ENCODE results near the gene RASGEF1B. TPM values are rescaled to one million over a fixed set of nuclear protein-coding genes. Genes with fewer than 3 reads are reported as not detected.

Gene RASGEF1B
- total and polyA plus RNA-seq, 2 of the 13 experiments (the other 11 are each of a cell fraction or from before 2014, with no cell fraction given), result 0.04 TPM

DNA sequence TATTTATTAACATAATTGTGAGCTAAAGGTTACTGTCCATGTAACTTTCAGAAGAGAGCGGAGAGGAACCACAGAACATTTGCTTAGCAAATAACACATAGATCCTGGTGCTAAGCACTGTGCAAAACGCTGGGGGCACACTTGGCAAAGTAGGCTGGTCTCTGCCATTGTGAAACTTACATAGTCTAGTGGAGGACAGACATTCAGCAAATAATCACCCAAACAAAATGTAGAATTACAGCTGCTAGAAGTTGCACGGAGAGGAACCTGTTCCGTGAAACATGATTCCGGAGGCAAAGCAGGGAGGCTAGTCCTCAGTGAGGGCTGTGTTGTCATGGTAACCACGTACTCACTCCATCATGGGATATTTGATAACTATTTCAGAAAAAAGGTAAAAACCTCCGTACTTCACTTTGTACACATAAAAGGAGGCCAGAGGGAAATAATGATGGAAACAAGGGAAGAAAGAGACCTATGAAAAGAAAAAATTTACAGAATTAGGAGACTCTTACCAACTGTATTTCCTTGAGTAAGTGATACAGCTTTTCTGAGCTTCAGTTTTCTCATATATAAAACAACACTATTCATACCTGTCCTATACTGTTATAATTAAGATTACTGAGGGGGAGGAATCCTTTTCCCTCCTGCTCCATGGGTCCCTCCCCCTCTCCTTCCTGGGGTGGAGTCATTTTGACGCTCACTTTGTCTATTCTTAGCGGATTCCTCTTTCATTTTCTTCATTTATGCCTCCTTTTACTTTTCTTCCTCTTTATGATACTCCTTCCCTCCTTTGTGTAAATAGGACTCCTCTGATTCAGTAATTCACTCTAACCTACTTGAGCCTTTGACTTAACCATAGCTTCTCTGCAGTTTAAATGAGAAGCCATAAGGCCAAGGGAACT, 825 bp upstream of the RASGEF1B start (continued):
- TF ChIP-seq TMF1 (CRISPR knock-in tag; IDR thresholded peaks at IDR 0.05; ENCODE audit: low read depth) (no peak), ZNF816 (CRISPR knock-in tag; IDR thresholded peaks at IDR 0.05; ENCODE audit: borderline replicate concordance) (no peak)

DNA sequence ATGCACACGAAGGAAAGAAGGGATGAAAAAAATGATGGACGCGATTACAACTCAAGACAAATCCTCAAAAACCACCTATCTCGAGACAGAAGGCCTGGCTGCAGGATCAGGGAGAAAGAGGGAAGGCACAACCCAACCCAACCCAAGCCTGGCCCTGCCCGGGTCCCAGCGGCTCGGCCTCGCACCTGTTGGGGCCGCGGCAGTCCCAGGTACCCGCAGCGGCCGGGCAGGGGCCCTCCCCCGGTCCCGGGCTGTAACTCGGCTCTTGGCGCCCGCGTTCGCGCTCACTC, 464 bp downstream of the RASGEF1B start:
- H3K27ac ChIP-seq (ENCODE audit: extremely low read length, insufficient read depth, low read length), result no peak overlapping the region

More for the DNA sequence above, 464 bp downstream of the RASGEF1B start:
- Histone ChIP-seq H3K9ac (ENCODE audit: insufficient read depth, low read depth, low read length) (no peak overlapping the region), H4K20me1 (ENCODE audit: insufficient read depth, low read length) (no peaks in the 10 kb centered on the region), H3K79me2 (ENCODE audit: insufficient read depth, low read length) (no peaks in the 10 kb centered on the region), H3K9me3 (ENCODE audit: low read length) (no peaks in the 10 kb centered on the region), H3K4me1 (ENCODE audit: insufficient read depth, low read length) (peaks cover 18% of the 10 kb centered on the region), H3K27me3 (ENCODE audit: control insufficient read depth in 1 of 2, insufficient read depth in 2 of 2, low read length in 2 of 2) (peaks cover 4 to 18% of the 10 kb centered on the region in 2 experiments), H3K4me3 (replicated peaks in 1 of 3; ENCODE audit: insufficient read depth in 1 of 3, low read depth in 2 of 3, low read length in 3 of 3) (peak overlapping the region; percentile 47 to 66 (median 57); a peak in 5 of 6 replicates), H3K4me2 (ENCODE audit: low read depth, low read length) (peak overlapping the region; percentile 86), H3K36me3 (replicated peaks in 1 of 2; ENCODE audit: control insufficient read depth in 1 of 2, insufficient read depth in 2 of 2, low read length in 2 of 2) (no peaks in the 10 kb centered on the region), H2AFZ (ENCODE audit: low read length) (peak overlapping the region; percentile 88)
- ATAC-seq (no peak; the same call in 2 of the 3 replicates), DNase-seq (ENCODE audit: low spot score) (no peak), FAIRE-seq (no peak)
- no TSS peak for BruUV-seq (replicated peaks)
- intact Hi-C loops (cut with micrococcal nuclease; ENCODE audit: unreplicated experiment), result loop anchor here (1.0 kb wide), 1 partner anchor 373 kb away; no protein-coding TSS in a partner anchor
- WGBS (ENCODE audit: low lambda C conversion rate), result 20% methylated on average over 4 of the region's 21 CpGs
- in situ Hi-C loops (cut with HindIII; ENCODE audit: extremely low pct_ligation_motif_present, low pct_unique_long_range_greater_than_20kb), result loop anchor here (5.0 kb wide), 1 partner anchor 371 kb away; no protein-coding TSS in a partner anchor
- POLR2A ChIA-PET, result interaction anchor here (0.6 kb wide), 1 partner anchor 69 kb away, joined by 3 read pairs; no protein-coding TSS in a partner anchor
- TF ChIP-seq ZBTB34 (CRISPR knock-in tag; IDR thresholded peaks at IDR 0.05), result no peak
- no peak for TF ChIP-seq ZFP36L2 (CRISPR knock-in tag; IDR thresholded peaks at IDR 0.05)
- no peak for TF ChIP-seq TBP (CRISPR knock-in tag; IDR thresholded peaks at IDR 0.05)
- no peak for TF ChIP-seq SCMH1 (CRISPR knock-in tag; IDR thresholded peaks at IDR 0.05; ENCODE audit: borderline replicate concordance)
- TF ChIP-seq, protein P1, sequence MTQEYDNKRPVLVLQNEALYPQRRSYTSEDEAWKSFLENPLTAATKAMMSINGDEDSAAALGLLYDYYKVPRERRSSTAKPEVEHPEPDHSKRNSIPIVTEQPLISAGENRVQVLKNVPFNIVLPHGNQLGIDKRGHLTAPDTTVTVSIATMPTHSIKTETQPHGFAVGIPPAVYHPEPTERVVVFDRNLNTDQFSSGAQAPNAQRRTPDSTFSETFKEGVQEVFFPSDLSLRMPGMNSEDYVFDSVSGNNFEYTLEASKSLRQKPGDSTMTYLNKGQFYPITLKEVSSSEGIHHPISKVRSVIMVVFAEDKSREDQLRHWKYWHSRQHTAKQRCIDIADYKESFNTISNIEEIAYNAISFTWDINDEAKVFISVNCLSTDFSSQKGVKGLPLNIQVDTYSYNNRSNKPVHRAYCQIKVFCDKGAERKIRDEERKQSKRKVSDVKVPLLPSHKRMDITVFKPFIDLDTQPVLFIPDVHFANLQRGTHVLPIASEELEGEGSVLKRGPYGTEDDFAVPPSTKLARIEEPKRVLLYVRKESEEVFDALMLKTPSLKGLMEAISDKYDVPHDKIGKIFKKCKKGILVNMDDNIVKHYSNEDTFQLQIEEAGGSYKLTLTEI (CRISPR knock-in tag; conservative IDR thresholded peaks at IDR 0.05), result no peak
- no peak for TF ChIP-seq IKZF5 (CRISPR knock-in tag; IDR thresholded peaks at IDR 0.05)
- TF ChIP-seq NFIC (IDR thresholded peaks at IDR 0.05; ENCODE audit: low read length), result no peak
- CTCF ChIA-PET (ENCODE audit: low intra/inter-chr PET ratio, low total read pairs), result no interaction called here

All from HepG2 (cell line).